Measurements from ENCODE around the gene HYAL3.
"Not testable (repeated sequence)": the region's sequence is repeated elsewhere in the genome, so short reads cannot be mapped to it uniquely, and the experiment has no call there.

The HYAL3 gene

GRCh38 chr3:50312041-50312440 is 12.8 kb upstream of the HYAL3 start:
- DNase-seq, result not testable (repeated sequence)

GRCh38 chr3:50304601-50305000 is 5.4 kb upstream of the HYAL3 start:
- DNase-seq, result no peak

- DNase-seq, result no peak
Measured at GRCh38 chr3:50303013-50303815, 4.0 kb upstream of the HYAL3 start, which contains the start of gene HYAL1. Gene HYAL1, minus strand, starts transcription at chr3:50303574. Its CDS starts 618 bp downstream, at chr3:50302956.

- no peak for DNase-seq
Measured at GRCh38 chr3:50302095-50303012, 3.1 kb upstream of the HYAL3 start.

- no peak for DNase-seq
Measured at GRCh38 chr3:50300681-50301254, 1.6 kb upstream of the HYAL3 start.

- DNase-seq, result no peak
Measured at GRCh38 chr3:50299929-50300680, 900 bp upstream of the HYAL3 start.

GRCh38 chr3:50299638-50299928 is 378 bp upstream of the HYAL3 start:
- no peak for DNase-seq

- no peak for DNase-seq
Measured at GRCh38 chr3:50297896-50298725, 1.1 kb downstream of the HYAL3 start.

GRCh38 chr3:50297384-50297775 is 1.8 kb downstream of the HYAL3 start:
- no peak for DNase-seq

- no peak for DNase-seq
Measured at GRCh38 chr3:50296721-50297383, 2.4 kb downstream of the HYAL3 start.

GRCh38 chr3:50295553-50296431 is 3.4 kb downstream of the HYAL3 start:
- DNase-seq, result no peak

- DNase-seq, result no peak
Measured at GRCh38 chr3:50294492-50295403, 4.5 kb downstream of the HYAL3 start.

- no peak for DNase-seq
Measured at GRCh38 chr3:50294089-50294488, 5.1 kb downstream of the HYAL3 start.

GRCh38 chr3:50293079-50293801 is 6.0 kb downstream of the HYAL3 start:
- no peak for DNase-seq

GRCh38 chr3:50292159-50293078 is 6.8 kb downstream of the HYAL3 start, which contains the start of gene IFRD2:
Gene IFRD2, minus strand, starts transcription at chr3:50292429. Its CDS starts 155 bp downstream, at chr3:50292274.
- DNase-seq, result peak; percentile 97

GRCh38 chr3:50290161-50290641 is 9.0 kb downstream of the HYAL3 start:
- no peak for DNase-seq

GRCh38 chr3:50289130-50289529 is 10.1 kb downstream of the HYAL3 start:
- DNase-seq, result no peak
